SU-DHL-6 (cell line): ENCODE results near the gene RRBP1.

Experiments used
- CTCF ChIP-seq: fragments of 200-600 bp; sonication (generic); IDR thresholded peaks from one replicate; pipeline ENCODE4 v1.5.1; 2017; ENCODE audit warnings: antibody characterized with exemption, mild to moderate bottlenecking, low read length, moderate library complexity; ENCODE audit not compliant: insufficient read depth, poor library complexity, severe bottlenecking
- EZH2phosphoT487 ChIP-seq: fragments of 200-600 bp; sonication (generic), shearing (Covaris generic); conservative IDR thresholded peaks from 2 replicates; pipeline ENCODE4 v1.6.1; 2018; ENCODE audit warnings: mild to moderate bottlenecking, antibody characterized with exemption, low read length, moderate library complexity, mixed read lengths

GRCh38 chr20:17678886-17679285 is 3.2 kb downstream of the RRBP1 start:
- TF ChIP-seq CTCF = no peak
- no peak for TF ChIP-seq EZH2phosphoT487
